T-helper 2 cell (primary cell): Measurements from ENCODE around the gene TRAPPC12.
"Not testable (repeated sequence)": the region's sequence is repeated elsewhere in the genome, so short reads cannot be mapped to it uniquely, and the experiment has no call there.

Experiments used
- DNase-seq, 5 experiments: peaks; one replicate each; pipeline versions ENCODE4 v3.0.0 to v3.0.0-alpha.2; 2012 to 2022

The TRAPPC12 gene

GRCh38 chr2:3488061-3488531 is 108.6 kb downstream of the TRAPPC12 start:
- no peak for DNase-seq

GRCh38 chr2:3488855-3489763 is 109.6 kb downstream of the TRAPPC12 start:
- no peak for DNase-seq

- DNase-seq, result no peak
These were observed 110.2 kb downstream of the TRAPPC12 start for GRCh38 chr2:3489764-3490115.

GRCh38 chr2:3490191-3491170 is 111.0 kb downstream of the TRAPPC12 start:
- DNase-seq, result no peak

- no peak for DNase-seq
These were observed 111.8 kb downstream of the TRAPPC12 start for GRCh38 chr2:3491306-3491705.

- no peak for DNase-seq
These were observed 112.4 kb downstream of the TRAPPC12 start for GRCh38 chr2:3491716-3492474.

GRCh38 chr2:3492475-3492787 is 112.9 kb downstream of the TRAPPC12 start:
- DNase-seq, result not testable (repeated sequence)

- DNase-seq, result no peak
These were observed 113.6 kb downstream of the TRAPPC12 start for GRCh38 chr2:3492951-3493614.

- DNase-seq, result no peak
These were observed 114.1 kb downstream of the TRAPPC12 start for GRCh38 chr2:3493615-3494007.

- no peak for DNase-seq
These were observed 115.6 kb downstream of the TRAPPC12 start for GRCh38 chr2:3494984-3495666.

GRCh38 chr2:3496708-3497080 is 117.2 kb downstream of the TRAPPC12 start:
- not testable (repeated sequence) for DNase-seq

- no peak for DNase-seq
These were observed 119.4 kb downstream of the TRAPPC12 start for GRCh38 chr2:3498783-3499394.

GRCh38 chr2:3500326-3500899 is 120.9 kb downstream of the TRAPPC12 start:
- no peak for DNase-seq

GRCh38 chr2:3503046-3503445 is 123.6 kb downstream of the TRAPPC12 start:
- DNase-seq, result no peak

- no peak for DNase-seq
These were observed 124.0 kb downstream of the TRAPPC12 start for GRCh38 chr2:3503483-3503882.

- DNase-seq, result no peak
These were observed 125.2 kb downstream of the TRAPPC12 start for GRCh38 chr2:3504741-3505140.

GRCh38 chr2:3505771-3506170 is 126.3 kb downstream of the TRAPPC12 start:
- DNase-seq, result no peak

- DNase-seq, result no peak
These were observed 132.6 kb downstream of the TRAPPC12 start for GRCh38 chr2:3512086-3512485.

- DNase-seq, result no peak
These were observed 133.7 kb downstream of the TRAPPC12 start for GRCh38 chr2:3513026-3513810.

- DNase-seq, result not testable (repeated sequence)
These were observed 135.9 kb downstream of the TRAPPC12 start for GRCh38 chr2:3515438-3515837.
